Gastroesophageal sphincter (tissue), 3 donors: Measurements from ENCODE around the gene RAET1G.

ENCODE experiments used
- EP300 ChIP-seq: sonication (generic); formaldehyde crosslinking; IDR thresholded peaks from one replicate; pipeline ENCODE4 v1.6.1; 2017; ENCODE audit warnings: antibody characterized with exemption, mild to moderate bottlenecking
- TF ChIP-seq, protein P1 (sequence below), 4 experiments: fragments of 200-600 bp in 2 of 4; fragments of 450-650 bp in 2 of 4; sonication (generic) in 1 of 4; IDR thresholded peaks; one replicate each; pipeline ENCODE4 v1.5.1; 2017 to 2019; ENCODE audit warnings: antibody characterized with exemption in 4 of 4, mild to moderate bottlenecking in 2 of 4, moderate library complexity in 2 of 4

DNA sequence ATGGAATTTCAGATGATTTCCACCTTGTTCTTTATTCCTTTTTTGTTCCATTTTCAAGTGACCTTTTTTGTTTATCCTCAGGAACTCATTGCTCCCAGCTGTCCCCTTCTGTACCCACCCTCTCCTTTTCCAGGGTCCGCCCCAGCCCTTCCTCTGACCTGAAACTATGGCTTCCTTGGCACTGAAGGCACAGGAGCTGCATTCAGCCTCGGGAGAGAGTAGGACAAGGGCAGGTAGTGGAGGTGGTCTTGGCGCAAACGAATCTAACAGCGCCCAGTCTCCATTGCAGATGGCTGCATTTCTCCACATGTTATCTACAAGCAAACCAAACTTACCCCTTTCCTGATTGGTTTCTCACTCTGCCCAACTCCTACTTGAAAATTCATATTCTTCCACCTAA lies 10.1 kb upstream of the RAET1G start:
- TF ChIP-seq, protein P1, sequence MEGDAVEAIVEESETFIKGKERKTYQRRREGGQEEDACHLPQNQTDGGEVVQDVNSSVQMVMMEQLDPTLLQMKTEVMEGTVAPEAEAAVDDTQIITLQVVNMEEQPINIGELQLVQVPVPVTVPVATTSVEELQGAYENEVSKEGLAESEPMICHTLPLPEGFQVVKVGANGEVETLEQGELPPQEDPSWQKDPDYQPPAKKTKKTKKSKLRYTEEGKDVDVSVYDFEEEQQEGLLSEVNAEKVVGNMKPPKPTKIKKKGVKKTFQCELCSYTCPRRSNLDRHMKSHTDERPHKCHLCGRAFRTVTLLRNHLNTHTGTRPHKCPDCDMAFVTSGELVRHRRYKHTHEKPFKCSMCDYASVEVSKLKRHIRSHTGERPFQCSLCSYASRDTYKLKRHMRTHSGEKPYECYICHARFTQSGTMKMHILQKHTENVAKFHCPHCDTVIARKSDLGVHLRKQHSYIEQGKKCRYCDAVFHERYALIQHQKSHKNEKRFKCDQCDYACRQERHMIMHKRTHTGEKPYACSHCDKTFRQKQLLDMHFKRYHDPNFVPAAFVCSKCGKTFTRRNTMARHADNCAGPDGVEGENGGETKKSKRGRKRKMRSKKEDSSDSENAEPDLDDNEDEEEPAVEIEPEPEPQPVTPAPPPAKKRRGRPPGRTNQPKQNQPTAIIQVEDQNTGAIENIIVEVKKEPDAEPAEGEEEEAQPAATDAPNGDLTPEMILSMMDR (IDR thresholded peaks at IDR 0.05), result no peak
- TF ChIP-seq EP300, result no peak
